GM21447 (cell line): ENCODE measurements around the gene KPTN.

ENCODE experiments used
- ATAC-seq: cut with Tn5 transposase; IDR thresholded peaks from one replicate; pipeline ENCODE4 v1.9.1; 2021; ENCODE audit not compliant: unreplicated experiment

Gene KPTN

DNA sequence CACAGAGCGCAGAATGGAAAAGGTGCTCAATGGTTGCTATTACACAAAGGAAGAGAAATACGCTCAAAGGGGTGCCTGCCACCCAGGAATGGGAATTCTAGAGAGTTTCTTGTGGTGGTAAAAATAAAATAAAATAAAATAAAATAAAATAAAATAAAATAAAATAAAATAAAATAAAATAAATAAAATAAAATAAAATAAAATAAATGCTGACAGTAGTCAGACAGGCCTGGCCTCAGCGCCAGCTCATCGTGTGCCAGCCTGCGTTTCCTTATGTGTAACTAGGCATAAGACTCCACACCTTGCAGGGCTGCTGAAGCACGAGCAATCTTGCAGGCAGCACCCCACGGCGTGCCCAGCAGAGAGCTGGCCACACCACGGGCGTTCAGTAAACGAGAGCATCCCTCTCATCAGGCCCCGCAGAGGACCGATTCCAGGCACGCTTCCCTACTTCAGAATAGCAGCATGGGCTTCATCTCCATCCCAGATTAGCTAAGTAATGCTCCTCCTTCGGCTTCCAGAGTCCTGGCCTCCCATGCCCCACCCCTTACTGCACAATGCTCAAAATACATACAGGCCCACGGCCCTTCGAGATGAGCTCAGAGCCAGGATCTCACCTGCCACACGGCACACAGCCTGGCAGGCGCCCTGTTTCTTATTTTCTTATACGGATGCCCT, 25.3 kb upstream of the KPTN start:
- ATAC-seq = no peak

DNA sequence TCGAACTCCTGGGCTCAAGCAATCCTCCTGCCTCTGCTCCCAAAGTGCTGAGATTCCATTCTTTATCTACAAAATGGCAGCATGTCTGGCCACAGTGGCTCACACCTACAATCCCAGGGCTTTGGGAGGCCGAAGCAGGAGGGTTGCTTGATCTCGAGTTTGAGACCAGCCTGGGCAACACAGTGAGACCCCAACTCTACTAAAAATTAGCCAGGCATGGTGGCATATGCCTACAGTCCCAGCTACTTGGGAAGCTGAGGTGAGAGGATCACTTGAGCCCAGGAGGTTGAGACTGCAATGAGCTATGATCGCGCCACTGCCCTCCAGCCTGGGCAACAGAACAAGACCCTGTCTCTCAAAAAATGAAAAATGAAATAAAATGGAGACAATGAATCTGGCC, 24.7 kb upstream of the KPTN start:
- no peak for ATAC-seq

DNA sequence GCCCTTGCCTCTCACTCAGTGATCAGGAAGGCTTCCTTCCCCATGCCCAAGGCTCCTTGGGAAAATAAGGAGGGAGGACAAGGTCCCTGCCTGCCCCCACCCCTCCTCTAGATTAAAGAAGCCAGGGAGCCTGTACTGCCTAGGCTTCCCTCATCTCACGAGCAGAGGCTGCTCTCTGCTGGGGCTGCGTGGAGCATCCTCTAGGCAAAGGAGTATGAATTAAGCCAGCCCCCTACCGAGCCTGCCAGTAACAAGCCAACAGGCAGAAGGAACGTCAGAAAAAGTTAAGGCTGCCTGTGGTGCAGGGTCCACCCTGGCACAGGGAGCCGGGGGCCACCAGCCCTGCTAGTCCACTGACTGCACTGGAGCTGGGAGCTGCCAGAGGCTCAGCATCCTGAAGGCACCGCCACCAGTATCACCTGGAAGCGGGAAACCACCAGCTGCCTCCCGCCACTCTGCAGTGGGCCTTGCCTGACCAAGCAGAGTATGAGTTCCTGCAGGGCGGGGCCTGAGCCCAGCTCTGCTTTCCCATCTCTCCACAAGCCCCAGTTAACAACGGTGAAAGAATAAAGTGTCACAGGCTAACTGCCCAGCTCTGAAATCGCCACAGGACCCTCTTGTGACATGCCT, 24.0 kb upstream of the KPTN start:
- ATAC-seq = no peak

DNA sequence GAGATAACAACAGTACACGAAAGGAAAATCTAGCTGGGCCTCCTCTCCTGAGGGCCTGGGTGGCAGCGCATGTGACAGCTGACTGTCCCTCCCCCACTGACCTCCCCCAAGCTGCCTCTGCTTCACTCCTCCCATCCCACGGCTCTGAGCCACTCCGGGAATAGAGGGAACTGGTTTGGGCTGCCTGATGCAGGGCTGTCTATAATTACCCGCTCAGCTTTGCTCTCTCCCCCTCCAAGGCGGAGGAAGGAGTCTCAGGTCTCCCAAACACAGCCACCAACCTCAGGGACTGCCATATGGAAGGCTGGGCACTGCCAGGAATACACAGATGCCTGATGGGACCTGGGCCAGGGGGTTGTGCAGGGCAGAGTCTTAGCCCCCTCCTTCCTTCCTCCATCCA, 23.0 kb upstream of the KPTN start:
- no peak for ATAC-seq

DNA sequence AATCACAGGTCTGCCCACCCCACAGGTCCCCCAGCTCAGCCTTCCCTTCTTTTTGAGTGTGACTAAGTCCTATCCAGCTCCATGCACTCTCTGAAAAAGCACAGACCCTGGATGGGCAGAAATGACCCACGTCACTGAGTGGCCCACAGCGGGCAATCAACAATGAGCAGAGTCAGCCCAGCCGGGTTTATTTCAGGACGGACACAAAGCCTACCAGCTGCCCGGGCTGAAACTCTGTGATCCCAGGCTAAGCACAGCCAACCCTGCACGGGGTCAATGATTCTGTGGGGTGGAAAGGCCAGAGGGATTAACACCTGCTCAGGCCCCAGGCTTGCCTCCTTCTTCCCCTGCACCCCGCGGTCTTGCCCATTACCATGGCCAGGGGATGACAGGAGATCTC, 22.4 kb upstream of the KPTN start:
- no peak for ATAC-seq

DNA sequence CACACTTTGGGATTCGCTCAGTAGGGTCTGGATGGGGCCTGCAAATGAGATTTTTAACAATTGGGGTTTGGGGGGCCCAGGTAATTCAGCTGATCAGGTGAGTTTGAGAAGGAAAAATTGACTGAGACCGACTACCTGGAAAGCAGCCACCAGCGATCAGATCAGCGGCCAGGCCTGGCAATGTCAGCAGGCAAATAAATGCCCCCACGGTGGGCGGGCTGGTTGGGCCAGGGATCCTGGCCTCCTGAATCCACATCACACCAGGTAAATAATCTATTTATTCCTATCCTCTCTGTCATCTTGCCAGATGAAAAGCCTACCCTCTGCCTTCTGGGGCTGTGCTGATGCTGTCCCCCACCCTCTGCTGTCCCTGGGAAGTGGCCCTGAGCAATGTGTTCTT, 21.5 kb upstream of the KPTN start:
- ATAC-seq = no peak

DNA sequence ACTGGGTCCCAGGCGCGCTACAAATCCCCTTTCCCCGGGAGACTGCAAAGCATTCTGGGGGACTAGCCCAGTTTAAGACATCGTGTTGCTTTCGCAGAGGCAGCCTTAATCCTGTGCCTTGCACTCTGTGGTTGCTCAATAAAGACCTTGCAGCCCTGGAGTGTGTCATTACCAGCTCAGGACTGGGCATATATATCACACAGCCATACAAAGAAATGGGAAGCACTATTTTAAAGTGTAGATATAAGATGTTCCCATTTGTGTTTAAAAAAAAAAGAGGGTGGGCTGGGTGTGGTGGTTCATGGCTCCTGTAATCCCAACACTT, 19.8 kb upstream of the KPTN start:
- no peak for ATAC-seq

DNA sequence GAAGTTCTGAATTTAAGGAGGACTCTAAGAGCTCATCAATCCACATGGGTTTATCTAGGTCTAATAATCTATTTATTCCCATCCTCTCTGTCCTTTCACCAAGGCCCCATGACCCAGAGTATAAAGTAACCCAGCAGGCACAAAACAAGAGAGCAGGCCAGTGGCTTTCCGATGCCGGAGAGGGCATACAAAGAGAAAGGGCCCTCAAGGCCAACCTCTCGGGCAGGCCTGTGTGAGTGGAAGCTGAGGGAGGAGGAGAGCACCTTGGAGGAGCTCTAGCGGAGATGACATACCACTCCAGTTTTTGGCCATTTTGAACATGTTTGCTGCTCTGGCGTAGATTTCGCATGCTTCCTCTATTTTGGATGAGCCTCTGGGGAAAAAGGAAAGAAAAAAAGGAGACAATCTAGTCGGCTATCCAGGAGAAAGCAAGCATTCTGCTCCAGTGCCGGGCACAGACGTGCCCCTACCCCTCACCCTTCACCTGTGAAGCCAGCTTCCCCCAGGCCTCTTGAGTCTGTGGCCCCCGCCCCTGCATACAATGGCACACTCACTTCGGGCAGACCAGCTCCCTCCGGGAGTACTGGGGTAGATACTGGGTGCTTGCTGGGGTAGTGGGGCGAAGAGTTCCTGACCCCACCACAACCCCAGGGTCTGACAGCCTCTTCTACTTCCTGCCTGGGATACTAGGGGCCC, 19.3 kb upstream of the KPTN start:
- no peak for ATAC-seq

DNA sequence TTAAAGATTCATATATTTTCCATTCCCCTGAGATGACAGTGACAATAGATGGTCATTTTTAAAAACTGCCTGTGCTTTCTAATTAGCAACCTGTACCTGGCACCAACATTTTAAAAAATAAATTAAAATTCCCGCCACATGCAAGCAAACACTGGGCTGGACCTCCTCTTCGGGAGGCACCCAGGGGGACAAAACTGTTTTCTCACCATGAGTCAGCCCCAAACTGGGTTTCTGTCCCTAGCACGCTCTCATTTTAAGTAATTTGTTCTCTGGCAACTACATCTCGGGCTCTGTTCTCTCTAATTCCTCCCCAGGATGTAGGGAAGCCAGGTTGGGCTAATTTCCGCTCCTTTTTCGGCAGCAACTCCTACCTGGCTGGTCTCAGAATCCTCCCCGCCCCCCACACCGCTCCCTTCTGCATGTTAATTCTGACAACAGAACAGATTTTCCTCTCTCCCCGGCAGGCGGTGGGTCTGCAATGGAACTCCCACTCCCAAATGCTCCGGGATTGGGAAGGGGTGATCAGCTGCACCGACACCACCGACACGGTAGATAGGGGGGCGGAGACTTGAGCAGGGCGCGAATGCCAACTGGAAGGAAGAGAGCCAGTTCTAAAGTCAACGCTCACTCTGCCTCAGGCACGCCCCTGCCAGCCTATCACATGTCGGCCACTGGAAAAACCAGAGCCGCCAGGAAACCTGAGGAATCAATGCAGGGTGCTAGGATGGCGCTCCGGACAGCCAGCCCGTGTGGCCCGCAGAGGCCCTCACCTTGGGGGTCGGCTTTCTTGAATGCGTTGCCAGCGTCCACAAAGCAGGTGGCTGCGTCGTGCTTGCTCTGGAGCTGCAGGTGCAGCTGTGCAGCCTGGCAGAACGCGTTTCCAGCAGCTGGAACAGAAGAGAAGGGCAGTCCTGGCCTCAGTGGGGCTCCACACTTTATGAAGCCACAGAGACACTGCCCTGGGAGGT, 16.1 kb upstream of the KPTN start:
- no peak for ATAC-seq

DNA sequence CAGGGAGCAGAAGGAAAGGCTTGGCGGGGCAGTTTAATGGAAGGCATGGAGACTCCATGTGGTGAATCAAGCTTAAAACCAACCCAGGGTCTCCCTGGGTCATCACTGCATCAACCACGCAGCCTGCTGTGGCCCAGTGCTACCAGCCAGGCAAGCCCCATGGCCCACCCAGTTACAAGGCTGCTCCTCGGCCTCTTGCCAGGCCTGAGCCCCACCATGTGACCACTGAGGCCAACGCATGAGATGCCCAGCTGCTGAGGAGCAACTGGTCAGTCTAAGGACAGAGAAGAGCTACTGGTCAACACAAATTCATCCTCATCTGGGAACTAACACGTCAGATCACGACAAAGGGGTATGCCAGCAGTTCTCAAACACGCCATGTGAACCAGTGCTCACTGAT, 15.4 kb upstream of the KPTN start:
- ATAC-seq = no peak

DNA sequence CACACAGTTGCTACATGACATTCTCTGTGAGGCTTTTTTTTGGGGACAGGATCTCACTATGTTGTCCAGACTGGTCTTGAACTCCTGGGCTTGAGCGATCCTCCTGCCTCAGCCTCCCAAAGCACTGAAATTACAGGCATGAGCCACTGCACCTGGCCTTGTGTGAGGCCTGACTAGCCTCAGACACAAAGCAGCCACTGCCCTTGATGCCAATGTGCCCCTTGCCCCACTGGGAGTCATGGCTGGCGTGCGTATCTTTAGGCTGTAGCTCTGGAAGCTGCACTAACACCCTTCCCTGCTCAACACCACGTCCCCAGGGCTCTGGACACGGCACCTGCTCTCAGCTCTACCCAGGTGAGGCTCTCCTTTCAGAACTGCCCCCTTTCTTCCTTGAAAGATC, 14.5 kb upstream of the KPTN start:
- ATAC-seq = no peak

DNA sequence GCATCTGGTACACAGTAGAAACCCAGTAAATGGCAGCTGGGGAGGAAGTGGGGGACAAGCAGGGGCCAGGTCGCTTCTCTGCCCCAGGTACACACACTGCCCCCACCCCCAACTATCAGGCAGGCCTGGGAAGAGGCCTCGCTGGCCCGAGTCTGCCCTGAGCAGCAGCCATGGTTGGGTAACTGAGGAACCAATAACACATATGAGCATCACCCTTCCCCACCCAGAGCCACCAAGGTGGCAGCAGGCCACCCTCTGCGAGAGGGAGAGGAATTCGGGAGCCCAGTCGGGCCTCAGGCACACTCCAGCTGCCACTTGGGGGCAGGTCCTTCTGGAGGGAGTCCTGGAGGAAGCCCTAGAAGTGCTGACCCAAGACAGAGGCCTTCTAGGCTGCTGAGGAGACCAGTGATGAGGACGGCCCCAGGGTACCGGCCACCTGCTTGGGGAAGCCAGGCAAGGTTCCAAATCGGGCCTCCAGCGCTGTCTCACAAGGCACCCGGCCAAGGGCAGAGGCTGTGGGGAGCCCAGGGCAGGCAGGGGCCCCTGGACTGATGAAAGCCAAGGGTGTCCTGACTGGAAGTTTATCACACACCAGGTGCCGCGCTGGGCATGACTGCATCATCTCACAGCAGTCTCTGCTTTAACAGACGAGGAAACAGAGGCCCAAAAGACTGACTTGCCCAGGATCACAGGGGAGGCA, 14.0 kb upstream of the KPTN start:
- no peak for ATAC-seq

DNA sequence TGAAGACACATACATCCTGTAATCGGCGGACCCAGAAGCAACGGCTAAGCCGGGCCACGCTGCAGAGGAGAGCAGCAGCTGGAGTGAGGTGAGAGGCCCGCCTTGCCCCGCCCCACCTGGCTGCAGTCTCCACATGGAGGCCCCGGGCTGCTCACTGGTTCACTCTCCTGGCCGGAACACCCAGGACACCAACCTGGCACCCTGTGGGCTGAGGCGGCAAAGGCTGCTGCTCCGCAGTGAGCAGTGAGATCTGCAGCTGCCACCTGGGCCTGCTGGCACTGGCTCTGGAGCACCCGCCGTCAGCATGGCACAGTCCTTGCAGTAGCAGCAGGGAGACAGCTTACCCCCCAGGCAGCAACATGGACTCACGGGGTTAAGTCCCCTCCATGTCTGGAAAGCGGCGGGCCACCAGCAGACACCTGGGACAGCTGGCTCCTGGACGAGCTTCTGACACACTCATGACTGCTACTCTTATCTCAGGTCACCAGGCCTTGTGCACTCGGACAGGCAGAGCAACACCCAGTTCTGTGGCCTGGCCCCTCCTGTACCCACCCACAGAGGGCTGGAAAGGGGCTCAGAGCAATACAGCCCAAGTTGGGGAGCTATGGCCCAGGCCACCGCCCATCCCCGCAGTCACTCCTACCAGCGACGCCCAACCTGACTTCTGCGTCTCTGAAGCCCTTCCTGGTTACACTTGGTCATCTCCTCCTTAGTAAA, 13.2 kb upstream of the KPTN start:
- no peak for ATAC-seq

DNA sequence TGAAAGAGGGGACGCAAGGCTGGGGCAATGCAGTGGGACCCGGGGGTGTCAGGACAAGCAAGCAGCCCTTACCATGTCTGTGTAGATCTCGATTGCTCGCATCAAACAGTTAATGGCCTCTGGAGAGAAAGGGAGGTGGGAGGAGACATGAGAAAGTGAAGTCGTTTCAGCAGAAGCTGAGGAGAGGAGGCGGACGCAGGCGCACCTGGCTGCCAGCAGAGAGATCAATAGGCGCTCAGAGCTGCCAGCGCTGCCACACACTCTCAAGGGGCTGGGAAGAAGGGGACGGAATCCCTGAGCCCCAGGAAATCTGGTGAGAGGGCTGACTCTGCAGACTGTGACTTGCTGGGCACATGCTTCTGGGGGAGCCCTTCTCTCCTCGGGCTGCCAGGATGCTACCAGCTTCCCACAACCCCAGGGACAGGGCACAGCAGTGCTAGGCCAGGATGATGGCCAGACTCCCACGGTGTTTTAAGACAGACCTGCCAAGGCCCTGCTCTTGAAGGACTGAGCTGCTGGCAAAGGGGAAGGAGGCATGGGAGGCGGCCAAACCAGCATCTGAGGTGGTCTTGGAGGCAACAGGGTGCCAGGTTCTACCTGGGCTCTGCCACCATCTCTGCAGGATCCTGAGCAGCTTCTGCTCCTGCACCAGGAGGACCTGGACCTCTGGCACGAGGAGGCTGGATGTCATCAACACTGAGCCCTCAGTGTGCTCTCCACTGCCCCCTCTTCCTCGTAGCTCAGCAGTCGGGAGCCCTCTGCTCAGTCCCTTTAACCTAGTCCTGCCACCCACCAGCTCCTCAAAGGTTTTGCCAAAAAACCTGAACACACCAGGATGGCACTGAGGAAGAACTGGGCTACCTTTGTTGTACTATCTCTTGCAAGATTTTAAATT, 11.7 kb upstream of the KPTN start:
- no peak for ATAC-seq

DNA sequence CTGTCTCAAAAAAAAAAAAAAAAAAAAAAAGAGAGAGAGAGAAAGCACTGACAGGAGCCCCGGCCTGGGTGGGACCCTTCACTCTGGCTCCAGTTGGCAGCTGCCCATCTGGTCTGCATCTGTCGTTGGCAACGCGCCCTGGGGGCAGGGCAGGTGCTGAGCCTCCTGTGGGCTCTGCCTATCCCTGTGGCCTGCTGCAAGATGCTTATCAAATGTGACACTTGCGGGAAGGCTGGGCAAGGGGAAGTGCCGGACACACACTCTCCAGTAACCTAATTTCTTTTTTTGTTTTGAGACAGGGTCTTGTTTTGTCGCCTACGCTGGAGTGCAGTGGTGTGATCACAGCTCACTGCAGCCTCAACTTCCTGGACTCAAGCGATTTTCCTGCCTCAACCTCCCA, 10.7 kb upstream of the KPTN start:
- ATAC-seq = no peak

DNA sequence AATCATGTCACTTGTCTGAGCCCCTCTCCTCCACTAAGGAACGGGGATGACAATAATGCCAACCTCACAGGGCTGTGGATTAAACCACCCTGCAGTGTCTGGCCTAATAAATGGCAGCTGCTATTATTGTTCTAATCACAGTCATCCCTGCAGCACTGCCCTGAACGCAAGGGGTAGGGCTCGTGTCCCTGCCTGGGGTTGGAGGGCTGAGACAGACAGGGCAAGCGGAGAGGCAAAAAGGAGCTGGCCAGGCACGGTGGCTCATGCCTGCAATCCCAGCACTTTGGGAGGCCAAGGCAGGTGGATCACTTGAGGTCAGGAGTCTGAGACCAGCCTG, 10.2 kb upstream of the KPTN start:
- no peak for ATAC-seq

DNA sequence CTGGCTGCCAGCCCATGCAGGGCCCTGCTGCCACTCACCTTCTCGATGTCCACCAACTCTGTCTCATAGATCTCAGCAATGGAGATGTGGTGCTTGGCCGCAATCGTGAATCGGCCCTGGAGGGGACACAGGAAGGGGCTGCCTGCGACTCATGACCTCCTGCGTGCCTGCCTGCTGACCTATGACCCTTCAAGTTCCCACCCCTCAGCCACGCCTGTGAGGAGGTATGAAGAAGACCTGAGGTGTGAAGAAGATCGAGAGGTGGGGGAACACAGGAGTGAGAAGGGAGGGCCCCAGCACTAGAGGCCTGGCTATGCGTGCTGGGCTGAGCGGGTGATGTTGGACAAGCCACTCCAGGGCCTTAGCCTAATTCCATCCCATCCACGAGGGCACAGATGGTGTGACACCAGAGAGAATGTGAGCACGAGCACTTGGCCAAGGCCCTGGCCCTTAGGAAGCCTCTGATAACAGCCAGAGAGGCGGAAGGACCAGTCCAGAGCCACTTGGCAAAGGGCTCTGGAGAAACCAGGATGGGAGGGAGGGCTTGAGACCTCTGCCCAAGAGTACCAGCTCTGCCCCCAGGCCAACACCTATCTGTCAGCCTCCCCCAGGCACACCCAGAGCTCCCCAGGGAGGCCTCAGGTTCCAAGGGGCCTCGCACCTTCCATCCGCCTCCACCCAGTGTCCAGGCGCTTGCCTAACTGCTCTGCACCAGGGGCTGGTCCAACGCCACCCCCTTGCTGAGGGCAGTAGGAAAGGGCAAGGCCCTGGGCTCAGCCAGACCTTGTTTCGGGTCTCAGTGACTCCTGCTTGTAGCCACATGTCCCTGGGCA, 9.6 kb upstream of the KPTN start:
- ATAC-seq = no peak

DNA sequence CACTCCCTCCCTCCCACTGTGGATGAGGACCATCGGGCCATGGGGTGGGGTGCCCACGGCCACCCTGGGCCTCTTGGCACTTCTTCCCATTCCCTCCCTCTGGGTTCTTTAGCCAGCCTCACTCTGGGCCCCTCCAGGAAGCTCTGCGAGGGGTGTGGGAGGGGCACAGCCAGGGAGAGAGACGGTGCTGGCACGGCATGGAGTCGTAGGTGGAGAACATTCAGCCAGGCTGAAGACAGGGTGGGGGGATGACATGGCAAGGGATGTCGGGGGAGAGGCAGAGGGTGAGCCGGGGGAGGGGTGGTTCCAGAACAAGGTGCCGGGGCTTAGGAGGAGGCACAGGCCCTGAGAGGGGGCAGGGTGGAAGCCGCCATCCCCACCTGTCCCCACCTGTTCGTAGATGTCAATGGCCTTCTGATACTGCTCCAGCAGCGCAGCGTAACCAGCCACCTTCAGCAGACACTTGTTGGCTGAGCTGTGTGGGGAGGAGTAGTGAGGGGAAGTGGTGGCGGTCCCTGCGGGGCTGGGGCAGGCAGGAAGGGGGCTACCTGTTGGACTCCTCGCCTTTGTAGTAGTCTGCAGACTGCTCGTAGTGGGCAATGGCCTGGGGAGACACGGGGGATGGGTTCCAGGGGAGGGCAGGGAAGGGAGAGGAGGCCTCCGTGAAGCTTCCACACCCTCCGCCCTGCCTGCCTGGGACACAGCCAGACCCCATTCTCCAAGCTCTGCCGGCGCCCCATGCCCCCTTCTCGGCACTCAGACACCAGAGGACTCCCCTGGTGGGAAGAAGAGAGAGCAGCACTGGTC, 8.8 kb upstream of the KPTN start:
- ATAC-seq = no peak
